Liver (tissue), 3 donors: Measurements from ENCODE around the gene TSPAN8.
"Not testable (repeated sequence)": the region's sequence is repeated elsewhere in the genome, so short reads cannot be mapped to it uniquely, and the experiment has no call there.

Experiments
- CTCF ChIP-seq: fragments of 150-350 bp; IDR thresholded peaks from 2 replicates; pipeline ENCODE4 v1.5.1; 2017; ENCODE audit warnings: improper control_type of control experiment, low read depth, low read length; ENCODE audit not compliant: missing input control
- HNF4G ChIP-seq: IDR thresholded peaks from 2 replicates; pipeline ENCODE4 v1.6.1; 2016; ENCODE audit warnings: antibody characterized with exemption
- JUND ChIP-seq, 2 donors: IDR thresholded peaks; 2 replicates each; pipeline ENCODE4 v1.6.1; 2016; ENCODE audit warnings: antibody characterized with exemption in 2 of 2
- REST ChIP-seq: IDR thresholded peaks from 2 replicates; pipeline ENCODE4 v1.6.1; 2016; ENCODE audit warnings: antibody characterized with exemption, mild to moderate bottlenecking
- SP1 ChIP-seq: IDR thresholded peaks from 2 replicates; pipeline ENCODE4 v1.6.1; 2018; ENCODE audit warnings: antibody characterized with exemption, mild to moderate bottlenecking
- TAF1 ChIP-seq: conservative IDR thresholded peaks from 2 replicates; pipeline ENCODE4 v1.6.1; 2016; ENCODE audit warnings: antibody characterized with exemption, mild to moderate bottlenecking
- YY1 ChIP-seq: IDR thresholded peaks from 2 replicates; pipeline ENCODE4 v1.6.1; 2016; ENCODE audit warnings: antibody characterized with exemption, mild to moderate bottlenecking
- donor health status: healthy.
- donor health status: healthy.

GRCh38 chr12:71113148-71113547 is 44.7 kb downstream of the TSPAN8 start:
- TF ChIP-seq CTCF; SP1; JUND (IDR thresholded peaks at IDR 0.05); YY1; HNF4G; TAF1; REST: not testable (repeated sequence)
